Panc1 (cell line): ENCODE results near the gene REV3L.

Experiments used
- POLR2AphosphoS5 ChIP-seq: IDR thresholded peaks from 2 replicates; pipeline ENCODE4 v1.6.1; 2012; ENCODE audit warnings: mild to moderate bottlenecking, low read depth, low read length, moderate library complexity
- SIN3A ChIP-seq: IDR thresholded peaks from 2 replicates; pipeline ENCODE4 v1.6.1; 2012; ENCODE audit warnings: low read depth, mild to moderate bottlenecking, low read length, moderate library complexity, borderline replicate concordance; ENCODE audit not compliant: insufficient read depth
- TCF7L2 ChIP-seq: IDR thresholded peaks from 2 replicates; pipeline ENCODE4 v1.6.1; 2011; ENCODE audit warnings: mild to moderate bottlenecking, low read depth, low read length, inconsistent platforms
- TF ChIP-seq, protein P1 (sequence below): fragments of 450-650 bp; IDR thresholded peaks from 2 replicates; pipeline ENCODE4 v1.5.1; 2017; ENCODE audit warnings: mild to moderate bottlenecking
- TF ChIP-seq, protein P2 (sequence below), 2 experiments: IDR thresholded peaks; 2 replicates each; pipeline ENCODE4 v1.6.1; 2011 to 2012; ENCODE audit warnings: low read depth in 2 of 2, control low read depth in 1 of 2, low read length in 1 of 2, mild to moderate bottlenecking in 1 of 2, moderate library complexity in 1 of 2; ENCODE audit not compliant: insufficient read depth in 1 of 2

DNA sequence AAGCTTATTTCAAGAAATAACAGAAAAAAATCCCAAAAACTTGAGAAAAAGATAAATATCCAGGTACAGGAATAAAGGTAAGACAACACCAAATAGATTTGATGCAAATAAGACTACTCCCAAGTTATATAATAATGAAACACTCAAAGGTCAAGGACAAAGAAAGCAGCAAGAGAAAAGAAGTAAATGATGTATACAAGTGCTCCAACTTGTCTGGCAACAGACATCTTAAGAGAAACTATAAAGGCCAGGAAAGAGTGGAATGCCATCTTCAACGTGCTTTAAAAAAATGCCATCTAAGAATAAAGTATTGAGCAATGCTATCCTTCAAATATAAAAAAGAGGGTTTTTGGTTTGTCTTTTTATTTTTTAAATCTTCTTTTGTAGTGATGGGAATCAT is 54.2 kb downstream of the REV3L start:
- TF ChIP-seq TCF7L2: no peak
- TF ChIP-seq, protein P1, sequence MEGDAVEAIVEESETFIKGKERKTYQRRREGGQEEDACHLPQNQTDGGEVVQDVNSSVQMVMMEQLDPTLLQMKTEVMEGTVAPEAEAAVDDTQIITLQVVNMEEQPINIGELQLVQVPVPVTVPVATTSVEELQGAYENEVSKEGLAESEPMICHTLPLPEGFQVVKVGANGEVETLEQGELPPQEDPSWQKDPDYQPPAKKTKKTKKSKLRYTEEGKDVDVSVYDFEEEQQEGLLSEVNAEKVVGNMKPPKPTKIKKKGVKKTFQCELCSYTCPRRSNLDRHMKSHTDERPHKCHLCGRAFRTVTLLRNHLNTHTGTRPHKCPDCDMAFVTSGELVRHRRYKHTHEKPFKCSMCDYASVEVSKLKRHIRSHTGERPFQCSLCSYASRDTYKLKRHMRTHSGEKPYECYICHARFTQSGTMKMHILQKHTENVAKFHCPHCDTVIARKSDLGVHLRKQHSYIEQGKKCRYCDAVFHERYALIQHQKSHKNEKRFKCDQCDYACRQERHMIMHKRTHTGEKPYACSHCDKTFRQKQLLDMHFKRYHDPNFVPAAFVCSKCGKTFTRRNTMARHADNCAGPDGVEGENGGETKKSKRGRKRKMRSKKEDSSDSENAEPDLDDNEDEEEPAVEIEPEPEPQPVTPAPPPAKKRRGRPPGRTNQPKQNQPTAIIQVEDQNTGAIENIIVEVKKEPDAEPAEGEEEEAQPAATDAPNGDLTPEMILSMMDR: no peak
- TF ChIP-seq POLR2AphosphoS5: no peak
- TF ChIP-seq, protein P2, sequence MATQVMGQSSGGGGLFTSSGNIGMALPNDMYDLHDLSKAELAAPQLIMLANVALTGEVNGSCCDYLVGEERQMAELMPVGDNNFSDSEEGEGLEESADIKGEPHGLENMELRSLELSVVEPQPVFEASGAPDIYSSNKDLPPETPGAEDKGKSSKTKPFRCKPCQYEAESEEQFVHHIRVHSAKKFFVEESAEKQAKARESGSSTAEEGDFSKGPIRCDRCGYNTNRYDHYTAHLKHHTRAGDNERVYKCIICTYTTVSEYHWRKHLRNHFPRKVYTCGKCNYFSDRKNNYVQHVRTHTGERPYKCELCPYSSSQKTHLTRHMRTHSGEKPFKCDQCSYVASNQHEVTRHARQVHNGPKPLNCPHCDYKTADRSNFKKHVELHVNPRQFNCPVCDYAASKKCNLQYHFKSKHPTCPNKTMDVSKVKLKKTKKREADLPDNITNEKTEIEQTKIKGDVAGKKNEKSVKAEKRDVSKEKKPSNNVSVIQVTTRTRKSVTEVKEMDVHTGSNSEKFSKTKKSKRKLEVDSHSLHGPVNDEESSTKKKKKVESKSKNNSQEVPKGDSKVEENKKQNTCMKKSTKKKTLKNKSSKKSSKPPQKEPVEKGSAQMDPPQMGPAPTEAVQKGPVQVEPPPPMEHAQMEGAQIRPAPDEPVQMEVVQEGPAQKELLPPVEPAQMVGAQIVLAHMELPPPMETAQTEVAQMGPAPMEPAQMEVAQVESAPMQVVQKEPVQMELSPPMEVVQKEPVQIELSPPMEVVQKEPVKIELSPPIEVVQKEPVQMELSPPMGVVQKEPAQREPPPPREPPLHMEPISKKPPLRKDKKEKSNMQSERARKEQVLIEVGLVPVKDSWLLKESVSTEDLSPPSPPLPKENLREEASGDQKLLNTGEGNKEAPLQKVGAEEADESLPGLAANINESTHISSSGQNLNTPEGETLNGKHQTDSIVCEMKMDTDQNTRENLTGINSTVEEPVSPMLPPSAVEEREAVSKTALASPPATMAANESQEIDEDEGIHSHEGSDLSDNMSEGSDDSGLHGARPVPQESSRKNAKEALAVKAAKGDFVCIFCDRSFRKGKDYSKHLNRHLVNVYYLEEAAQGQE (IDR thresholded peaks at IDR 0.05; ENCODE audit: insufficient read depth in 1 of 2, low read depth in 2 of 2, low read length in 1 of 2): no peak
- TF ChIP-seq SIN3A: no peak
